H1 (cell line): ENCODE measurements around the gene TMEM255A. TPM values are rescaled to one million over a fixed set of nuclear protein-coding genes. Genes with fewer than 3 reads are reported as not detected.

ENCODE experiments used
- CTCF ChIA-PET: fragments of 300-600 bp; sonication (Branson Sonifier 250); formaldehyde crosslinking; loops from one replicate; lab custom pipeline; 2021; ENCODE audit not compliant: partially characterized antibody; lab: Charles Lee
- POLR2A ChIA-PET: fragments of 300-600 bp; sonication (Branson Sonifier 250); formaldehyde crosslinking; loops from one replicate; lab custom pipeline; 2021; ENCODE audit warnings: inconsistent platforms; ENCODE audit not compliant: partially characterized antibody; lab: Charles Lee
- DNase-seq, 2 experiments: peaks; one replicate each; pipeline versions ENCODE4 v3.0.0 to v3.0.0-alpha.2; 2010 to 2022; ENCODE audit warnings: low spot score in 2 of 2, low read depth in 1 of 2, mixed read lengths in 1 of 2
- FAIRE-seq: peaks from 2 replicates; lab custom pipeline; 2011; peaks lifted over from hg19 to GRCh38; lab: Jason Lieb, UNC
- H2AFZ ChIP-seq: 2 replicates; pipeline ENCODE4 v1.8.1; 2012; ENCODE audit warnings: low read length, inconsistent platforms
- H2AK5ac ChIP-seq: 2 replicates; pipeline ENCODE4 v1.6.1; 2013; ENCODE audit warnings: low read depth, low read length
- H2BK120ac ChIP-seq: replicated peaks from 2 replicates; pipeline ENCODE3; 2013; ENCODE audit warnings: low read depth, low read length, inconsistent platforms
- H2BK12ac ChIP-seq: 2 replicates; pipeline ENCODE4 v1.6.1; 2013; ENCODE audit warnings: low read depth, low read length
- H2BK15ac ChIP-seq: 2 replicates; pipeline ENCODE4 v1.6.1; 2013; ENCODE audit warnings: low read length
- H2BK20ac ChIP-seq: 2 replicates; pipeline ENCODE4 v1.6.1; 2013; ENCODE audit warnings: low read length
- H2BK5ac ChIP-seq: 2 replicates; pipeline ENCODE4 v1.6.1; 2013; ENCODE audit warnings: low read depth, low read length
- H3K14ac ChIP-seq: 2 replicates; pipeline ENCODE4 v1.6.1; 2013; ENCODE audit warnings: inconsistent platforms; ENCODE audit not compliant: insufficient read length
- H3K18ac ChIP-seq: 2 replicates; pipeline ENCODE4 v1.6.1; 2013; ENCODE audit warnings: low read length; ENCODE audit errors: extremely low read depth
- H3K23ac ChIP-seq: 2 replicates; pipeline ENCODE4 v1.6.1; 2013; ENCODE audit warnings: inconsistent platforms; ENCODE audit not compliant: insufficient read length
- H3K23me2 ChIP-seq: 2 replicates; pipeline ENCODE4 v1.6.1; 2013; ENCODE audit warnings: low read depth, low read length
- H3K27ac ChIP-seq: 2 replicates; pipeline ENCODE4 v1.6.1; 2011; ENCODE audit warnings: low read depth, low read length, inconsistent platforms
- H3K27me3 ChIP-seq, 4 experiments: replicated peaks in 1 of 4; 1 replicate in 1 of 4; 2 replicates in 3 of 4; pipeline versions ENCODE4 v1.6.1 to v1.8.1; 2011 to 2013; ENCODE audit warnings: low read length in 3 of 4, mild to moderate bottlenecking in 3 of 4, inconsistent platforms in 2 of 4, mixed read lengths in 2 of 4, moderate library complexity in 1 of 4; ENCODE audit not compliant: control insufficient read depth in 3 of 4, insufficient read depth in 3 of 4; ENCODE audit errors: extremely low read depth in 1 of 4
- H3K36me3 ChIP-seq, 4 experiments: 2 replicates each; pipeline versions ENCODE4 v1.6.1 to v1.8.1; 2011 to 2013; ENCODE audit warnings: mild to moderate bottlenecking in 4 of 4, low read length in 3 of 4, moderate library complexity in 2 of 4, control low read depth in 1 of 4, inconsistent platforms in 1 of 4; ENCODE audit not compliant: insufficient read depth in 4 of 4, control insufficient read depth in 2 of 4
- H3K4ac ChIP-seq: replicated peaks from 2 replicates; pipeline ENCODE3; 2013; ENCODE audit warnings: low read length, low read depth, mixed read lengths, inconsistent platforms; ENCODE audit not compliant: insufficient read length
- H3K4me1 ChIP-seq, 4 experiments: replicated peaks in 1 of 4; 1 replicate in 1 of 4; 2 replicates in 3 of 4; pipeline versions ENCODE4 v1.6.1 to v1.8.1; 2011 to 2013; ENCODE audit warnings: low read length in 3 of 4, inconsistent platforms in 2 of 4, mixed read lengths in 1 of 4; ENCODE audit not compliant: insufficient read depth in 4 of 4, control insufficient read depth in 3 of 4
- H3K4me2 ChIP-seq, 2 experiments: 2 replicates each; pipeline versions ENCODE4 v1.6.1 to v1.8.1; 2011 to 2013; ENCODE audit warnings: low read depth in 2 of 2, low read length in 2 of 2, control low read depth in 1 of 2, inconsistent platforms in 1 of 2, mild to moderate bottlenecking in 1 of 2; ENCODE audit not compliant: insufficient read depth in 1 of 2
- H3K4me3 ChIP-seq, 4 experiments: fragments of 200-600, 300-600 bp in 1 of 4; sonication (generic), shearing (Covaris generic), sonication (Bioruptor Twin) in 1 of 4; 2 replicates each; pipeline versions ENCODE4 v1.5.1 to v1.8.1; 2011 to 2016; ENCODE audit warnings: low read length in 4 of 4, low read depth in 3 of 4, control low read depth in 2 of 4, inconsistent platforms in 2 of 4, mild to moderate bottlenecking in 2 of 4, mixed read lengths in 1 of 4, moderate library complexity in 1 of 4; ENCODE audit not compliant: insufficient read depth in 2 of 4; ENCODE audit errors: extremely low read depth in 1 of 4
- H3K56ac ChIP-seq: replicated peaks from 2 replicates; pipeline ENCODE3; 2013; ENCODE audit warnings: low read depth, mild to moderate bottlenecking, mixed read lengths, low read length, inconsistent platforms; ENCODE audit not compliant: insufficient read length
- H3K79me1 ChIP-seq: 2 replicates; pipeline ENCODE4 v1.6.1; 2013; ENCODE audit warnings: low read depth, low read length, control low read depth
- H3K79me2 ChIP-seq, 2 experiments: 2 replicates each; pipeline versions ENCODE4 v1.6.1 to v1.8.1; 2012 to 2013; ENCODE audit warnings: low read length in 2 of 2, mild to moderate bottlenecking in 2 of 2, inconsistent platforms in 1 of 2; ENCODE audit not compliant: insufficient read depth in 2 of 2, control insufficient read depth in 1 of 2
- H3K9ac ChIP-seq, 4 experiments: replicated peaks in 1 of 4; 1 replicate in 1 of 4; 2 replicates in 3 of 4; pipeline versions ENCODE4 v1.6.1 to v1.8.1; 2011 to 2013; ENCODE audit warnings: low read depth in 3 of 4, low read length in 3 of 4, control low read depth in 2 of 4, mild to moderate bottlenecking in 2 of 4, moderate library complexity in 2 of 4, inconsistent platforms in 1 of 4; ENCODE audit errors: extremely low read depth in 1 of 4
- H3K9me3 ChIP-seq, 2 experiments: 2 replicates each; pipeline versions ENCODE4 v1.6.1 to v1.8.1; 2012 to 2013; ENCODE audit warnings: mild to moderate bottlenecking in 2 of 2, moderate library complexity in 2 of 2, control low read depth in 1 of 2, inconsistent platforms in 1 of 2, low read depth in 1 of 2, low read length in 1 of 2, mixed read lengths in 1 of 2; ENCODE audit not compliant: insufficient read depth in 2 of 2
- H4K20me1 ChIP-seq, 2 experiments: replicated peaks in 1 of 2; 2 replicates each; pipeline versions ENCODE3 to v1.8.1; 2011 to 2013; ENCODE audit warnings: inconsistent platforms in 2 of 2, low read length in 2 of 2, mild to moderate bottlenecking in 1 of 2; ENCODE audit not compliant: insufficient read depth in 2 of 2, control insufficient read depth in 1 of 2
- H4K5ac ChIP-seq: 2 replicates; pipeline ENCODE4 v1.6.1; 2013; ENCODE audit warnings: low read length, low read depth, mixed read lengths, inconsistent platforms; ENCODE audit not compliant: insufficient read length
- H4K8ac ChIP-seq: 2 replicates; pipeline ENCODE4 v1.8.0; 2013; ENCODE audit warnings: mild to moderate bottlenecking, moderate library complexity, low read length, inconsistent platforms; ENCODE audit not compliant: insufficient read depth; ENCODE audit errors: extremely low read depth
- H4K91ac ChIP-seq: replicated peaks from 2 replicates; pipeline ENCODE3; 2013; ENCODE audit warnings: low read length, mixed read lengths, inconsistent platforms; ENCODE audit not compliant: insufficient read length
- FOSL1 ChIP-seq: IDR thresholded peaks from 2 replicates; pipeline ENCODE4 v1.6.1; 2011; ENCODE audit warnings: mild to moderate bottlenecking, low read depth, low read length, moderate library complexity; ENCODE audit not compliant: insufficient read depth
- HDAC6 ChIP-seq: IDR thresholded peaks from one replicate; pipeline ENCODE4 v1.7.1; 2012; ENCODE audit warnings: low read depth, mild to moderate bottlenecking, inconsistent platforms, low read length, moderate library complexity
- KDM4A ChIP-seq: IDR thresholded peaks from one replicate; pipeline ENCODE4 v1.7.1; 2012; ENCODE audit warnings: low read depth, mild to moderate bottlenecking, moderate library complexity, low read length, inconsistent platforms; ENCODE audit not compliant: severe bottlenecking
- POLR2A ChIP-seq, 2 experiments: IDR thresholded peaks; 1 replicate in 1 of 2; 2 replicates in 1 of 2; pipeline ENCODE4 v1.6.1; 2011; ENCODE audit warnings: low read depth in 2 of 2, low read length in 2 of 2, mild to moderate bottlenecking in 2 of 2; ENCODE audit errors: control extremely low read depth in 1 of 2
- POLR2AphosphoS5 ChIP-seq: IDR thresholded peaks from 2 replicates; pipeline ENCODE4 v1.6.1; 2011; ENCODE audit warnings: low read depth, low read length
- SAP30 ChIP-seq: fragments of 300-600 bp; sonication (generic); IDR thresholded peaks from 2 replicates; pipeline ENCODE4 v1.7.1; 2012; ENCODE audit warnings: low read length, moderate library complexity, mild to moderate bottlenecking, inconsistent platforms; ENCODE audit not compliant: insufficient read depth, insufficient replicate concordance
- SRF ChIP-seq: IDR thresholded peaks from 2 replicates; pipeline ENCODE4 v1.6.1; 2011; ENCODE audit warnings: mild to moderate bottlenecking, low read depth, low read length, moderate library complexity
- WGBS, 2 experiments: shearing (Covaris generic) in 1 of 2; methylation state at CpG; one replicate each; pipeline versions ENCODE4 v1.1.6 to v1.1.7; 2013 to 2015; ENCODE audit warnings: low lambda C conversion rate in 2 of 2, mixed read lengths in 2 of 2, inconsistent platforms in 1 of 2, low coverage in 1 of 2, missing lambda C conversion rate in 1 of 2; ENCODE audit not compliant: insufficient replicate concordance in 2 of 2, insufficient coverage in 1 of 2, insufficient read length in 1 of 2; ENCODE audit errors: extremely low coverage in 1 of 2, missing lambda C conversion rate in 1 of 2; 5-methylcytosine and 5-hydroxymethylcytosine counted together
- polyA plus RNA-seq, 7 experiments: library from polyadenylated mRNA; depleted of rRNA in 3 of 7; stranded (reverse) in 5 of 7; unstranded in 2 of 7; fragments of >200 nt in 5 of 7; fragments of 200-250 nt in 2 of 7; gene quantifications; 1 replicate in 5 of 7; 2 replicates in 1 of 7; 4 replicates in 1 of 7; pipeline versions ENCODE4 v1.2.1 to v1.2.3, GENCODE V29; 2011 to 2013; ENCODE audit warnings: missing spikeins in 2 of 7, mixed read lengths in 2 of 7
- total RNA-seq: library from RNA; stranded (reverse); fragmentation: NEBNext Ultra II Directional; extraction: Animal tissue kit (Norgen Biotek cat#: 25700); gene quantifications from 2 replicates; pipeline ENCODE4 v1.2.1, GENCODE V29; 2021

Gene TMEM255A
- total and polyA plus RNA-seq, 2 of the 8 experiments (the other 6 are each of a cell fraction or from before 2014, with no cell fraction given), result 0.73 to 2.3 TPM

GRCh38 chrX:120304256-120304655, 7.0 kb downstream of the TMEM255A start:
- no peaks in the 10 kb centered on the region; the same call in 1 of the 2 replicates for H3K23me2 ChIP-seq
- no peaks in the 10 kb centered on the region for H3K9me3 ChIP-seq
- no peak overlapping the region for H2BK5ac ChIP-seq
- H3K36me3 ChIP-seq, result no peaks in the 10 kb centered on the region
- H4K20me1 ChIP-seq, result no peaks in the 10 kb centered on the region
- H4K5ac ChIP-seq, result no peak overlapping the region
- no peak overlapping the region for H4K91ac ChIP-seq
- H3K27ac ChIP-seq, result no peak overlapping the region
- ChIA-PET POLR2A (no interaction called here), CTCF (no interaction called here)
- H3K23ac ChIP-seq, result no peak overlapping the region
- H3K4me3 ChIP-seq, result no peak overlapping the region
- no peak overlapping the region for H3K56ac ChIP-seq
- DNase-seq (no peak), FAIRE-seq (no peak)
- H2AK5ac ChIP-seq, result no peak overlapping the region
- no peak overlapping the region for H3K14ac ChIP-seq
- no peak overlapping the region for H4K8ac ChIP-seq
- no peak overlapping the region for H3K4me2 ChIP-seq
- H3K9ac ChIP-seq, result no peak overlapping the region
- no peak overlapping the region for H2BK15ac ChIP-seq
- H3K18ac ChIP-seq, result no peak overlapping the region
- peaks cover 0 to 38% (median 25%) of the 10 kb centered on the region in 4 experiments; a peak in 5 of 7 replicates for H3K27me3 ChIP-seq
- no peaks in the 10 kb centered on the region for H3K79me2 ChIP-seq
- TF ChIP-seq POLR2AphosphoS5 (no peak), SRF (no peak), KDM4A (no peak), POLR2A (IDR thresholded peaks at IDR 0.05; ENCODE audit: control extremely low read depth in 1 of 2, low read depth in 2 of 2, low read length in 2 of 2) (no peak), HDAC6 (no peak), FOSL1 (no peak), SAP30 (no peak)
- 80% methylated on average over 8 of the region's 8 CpGs; no CpG with 5 or more reads in 1 of the 2 experiments for WGBS, 2 experiments
- H2AFZ ChIP-seq, result no peak overlapping the region
- H3K4ac ChIP-seq, result no peak overlapping the region
- H2BK20ac ChIP-seq, result no peak overlapping the region
- H2BK120ac ChIP-seq, result no peak overlapping the region
- H2BK12ac ChIP-seq, result no peak overlapping the region
- peaks cover 0 to 6% (median 4%) of the 10 kb centered on the region in 4 experiments; a peak in 3 of 7 replicates for H3K4me1 ChIP-seq
- H3K79me1 ChIP-seq, result no peaks in the 10 kb centered on the region
